HG02938 (cell line): ENCODE results near the gene FOXD4L5.
"Not testable (repeated sequence)": the region's sequence is repeated elsewhere in the genome, so short reads cannot be mapped to it uniquely, and the experiment has no call there.

Experiments used
- ATAC-seq: cut with Tn5 transposase; IDR thresholded peaks from one replicate; pipeline ENCODE4 v1.9.1; 2021; ENCODE audit warnings: mild to moderate bottlenecking, moderate library complexity; ENCODE audit not compliant: unreplicated experiment

Gene FOXD4L5

GRCh38 chr9:65285109-65285508, at the start of gene FOXD4L5:
Gene FOXD4L5 (minus strand): TSS chr9:65285209. CDS start chr9:65284377, 832 bp downstream.
- ATAC-seq, result not testable (repeated sequence)

- ATAC-seq, result not testable (repeated sequence)
These were observed 1.1 kb downstream of the FOXD4L5 start for GRCh38 chr9:65283943-65284342.

GRCh38 chr9:65282976-65283375, 2.0 kb downstream of the FOXD4L5 start:
- ATAC-seq, result not testable (repeated sequence)
